Fibroblast of pulmonary artery (primary cell): ENCODE data around the gene TAPBPL.

Experiments
- DNase-seq: peaks from one replicate; pipeline ENCODE4 v3.0.0-alpha.2; 2010; ENCODE audit warnings: low read depth
- H3K4me3 ChIP-seq: replicated peaks from 2 replicates; pipeline ENCODE4 v1.5.1; 2011; ENCODE audit warnings: low read depth, mild to moderate bottlenecking, control low read depth, low read length, moderate library complexity
- CTCF ChIP-seq: IDR thresholded peaks from 2 replicates; pipeline ENCODE4 v1.5.1; 2011; ENCODE audit warnings: mild to moderate bottlenecking, control low read depth, low read length, inconsistent platforms; ENCODE audit errors: missing control alignments

Gene TAPBPL

GRCh38 chr12:6459004-6459337, 7.1 kb downstream of the TAPBPL start:
- no peak for TF ChIP-seq CTCF
- H3K4me3 ChIP-seq: no peak overlapping the region
- no peak for DNase-seq

- no peak for DNase-seq
- TF ChIP-seq CTCF: no peak
- H3K4me3 ChIP-seq: no peak overlapping the region
Measured at GRCh38 chr12:6460751-6461371, 9.0 kb downstream of the TAPBPL start.

GRCh38 chr12:6461401-6462233, 9.8 kb downstream of the TAPBPL start:
- H3K4me3 ChIP-seq: no peak overlapping the region
- TF ChIP-seq CTCF: no peak
- DNase-seq: no peak

DNA sequence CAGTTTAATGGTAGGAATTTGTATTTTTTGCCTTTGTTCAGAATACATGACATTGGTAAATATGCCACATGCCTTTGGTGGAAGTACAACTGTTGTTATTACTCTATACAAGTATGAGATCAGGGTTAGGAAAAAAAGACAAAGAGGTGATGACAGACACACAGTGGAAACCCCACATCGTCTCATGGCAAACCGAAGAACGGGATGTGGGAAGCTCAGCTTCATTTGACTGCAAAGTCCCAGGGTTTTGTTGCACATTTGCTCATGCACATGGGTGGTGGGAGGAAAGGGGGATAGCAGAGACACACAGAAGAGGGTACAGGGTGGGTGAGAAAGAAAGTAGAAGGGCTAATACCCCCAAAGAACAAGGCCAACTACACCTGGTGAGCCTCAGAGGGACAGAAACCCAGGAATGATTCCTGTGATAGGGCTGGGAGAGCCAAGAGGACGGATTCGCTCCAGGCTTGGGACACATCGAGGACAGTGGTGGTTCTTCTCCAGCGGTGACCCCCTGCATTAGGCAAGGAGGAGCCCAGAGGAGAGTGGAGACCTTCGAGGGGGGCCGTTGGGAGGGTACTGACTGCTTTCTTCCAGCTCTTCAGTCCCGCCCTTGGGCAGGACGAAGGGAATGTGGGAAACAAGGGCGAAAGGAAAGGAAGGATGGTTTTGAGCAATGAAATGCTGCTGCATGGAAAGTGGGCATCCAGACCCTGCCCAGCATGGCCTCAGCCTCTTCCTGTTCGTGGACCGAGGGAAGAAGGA, 10.6 kb downstream of the TAPBPL start:
- no peak for TF ChIP-seq CTCF
- no peak overlapping the region for H3K4me3 ChIP-seq
- DNase-seq: no peak

DNA sequence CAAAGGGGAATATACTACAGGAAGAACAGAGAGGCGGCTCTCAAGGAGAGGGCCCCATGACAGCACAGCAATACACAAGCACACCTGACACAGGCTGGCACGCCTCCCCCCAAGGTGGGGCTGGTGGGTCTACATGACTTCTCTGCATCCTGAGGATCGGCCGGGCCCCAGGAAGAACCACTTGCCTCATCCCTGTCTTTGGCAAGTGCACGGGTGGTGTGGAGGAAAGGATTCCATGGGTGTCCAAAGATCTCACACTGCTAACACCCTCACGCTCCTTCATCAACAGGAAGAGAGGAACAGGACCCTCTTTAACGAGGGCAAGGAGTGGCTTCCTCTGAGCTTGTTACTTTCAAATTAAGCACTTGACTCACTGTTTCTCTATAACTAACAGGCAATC, 11.4 kb downstream of the TAPBPL start:
- no peak for DNase-seq
- no peak overlapping the region for H3K4me3 ChIP-seq
- TF ChIP-seq CTCF: no peak

DNA sequence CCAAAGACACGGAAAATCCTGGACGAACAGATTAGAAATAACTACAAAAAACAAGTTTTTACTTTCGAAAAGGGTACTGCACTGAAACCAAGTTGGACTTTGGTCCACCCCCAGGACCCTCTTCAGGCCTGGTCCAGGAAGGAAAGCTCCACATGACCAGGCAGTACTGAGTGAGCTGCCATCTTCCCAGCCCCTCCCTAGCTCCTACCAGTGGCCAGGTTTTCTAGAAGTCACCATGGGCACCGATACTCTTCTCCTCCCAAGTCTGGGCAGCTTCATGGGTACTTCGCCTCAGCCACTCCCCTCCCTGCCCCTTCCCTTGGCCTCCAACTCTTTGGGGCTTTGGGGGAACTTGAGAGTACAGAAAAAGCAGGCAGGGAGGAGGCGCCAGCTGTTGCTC, 12.0 kb downstream of the TAPBPL start:
- no peak for TF ChIP-seq CTCF
- DNase-seq: no peak
- H3K4me3 ChIP-seq: no peak overlapping the region
